Liver (tissue), 3 donors: ENCODE measurements around the gene TNIP3.

Experiments
- CTCF ChIP-seq: fragments of 150-350 bp; IDR thresholded peaks from 2 replicates; pipeline ENCODE4 v1.5.1; 2017; ENCODE audit warnings: improper control_type of control experiment, low read depth, low read length; ENCODE audit not compliant: missing input control
- JUND ChIP-seq, 2 donors: IDR thresholded peaks; 2 replicates each; pipeline ENCODE4 v1.6.1; 2016; ENCODE audit warnings: antibody characterized with exemption in 2 of 2
- REST ChIP-seq: IDR thresholded peaks from 2 replicates; pipeline ENCODE4 v1.6.1; 2016; ENCODE audit warnings: antibody characterized with exemption, mild to moderate bottlenecking
- RXRA ChIP-seq, 2 donors: IDR thresholded peaks; 2 replicates each; pipeline ENCODE4 v1.6.1; 2017 to 2018; ENCODE audit warnings: antibody characterized with exemption in 2 of 2, mild to moderate bottlenecking in 1 of 2
- donor health status: healthy.
- donor health status: healthy.

- TF ChIP-seq CTCF: no peak
- no peak for TF ChIP-seq JUND (IDR thresholded peaks at IDR 0.05)
- no peak for TF ChIP-seq RXRA (IDR thresholded peaks at IDR 0.05)
- TF ChIP-seq REST: no peak
These were observed 37.6 kb downstream of the TNIP3 start for GRCh38 chr4:121126449-121127006.
